T-helper 1 cell treated with Interleukin-12 subunit alpha and Interleukin-12 subunit beta and Interleukin-4 antibody, amounts not matched to agents 30 μg/mL and 1 μg/mL, for 36 hours (primary cell): ENCODE measurements around the gene ELP5.

Source experiments
- H3K27ac Mint-ChIP-seq: one replicate; pipeline ENCODE4 v1.8.0; 2021; ENCODE audit warnings: mild to moderate bottlenecking, mixed read lengths
- H3K27me3 Mint-ChIP-seq: one replicate; pipeline ENCODE4 v1.8.0; 2021; ENCODE audit warnings: low read depth, mixed read lengths
- H3K36me3 Mint-ChIP-seq: one replicate; pipeline ENCODE4 v1.8.0; 2021; ENCODE audit warnings: low read depth, mixed read lengths
- H3K4me1 Mint-ChIP-seq: one replicate; pipeline ENCODE4 v1.8.0; 2021; ENCODE audit warnings: low read depth, mixed read lengths
- H3K4me3 Mint-ChIP-seq: one replicate; pipeline ENCODE4 v1.8.0; 2021; ENCODE audit warnings: mild to moderate bottlenecking, moderate library complexity, mixed read lengths
- H3K9me3 Mint-ChIP-seq: one replicate; pipeline ENCODE4 v1.8.0; 2021; ENCODE audit warnings: mixed read lengths

Gene ELP5

DNA sequence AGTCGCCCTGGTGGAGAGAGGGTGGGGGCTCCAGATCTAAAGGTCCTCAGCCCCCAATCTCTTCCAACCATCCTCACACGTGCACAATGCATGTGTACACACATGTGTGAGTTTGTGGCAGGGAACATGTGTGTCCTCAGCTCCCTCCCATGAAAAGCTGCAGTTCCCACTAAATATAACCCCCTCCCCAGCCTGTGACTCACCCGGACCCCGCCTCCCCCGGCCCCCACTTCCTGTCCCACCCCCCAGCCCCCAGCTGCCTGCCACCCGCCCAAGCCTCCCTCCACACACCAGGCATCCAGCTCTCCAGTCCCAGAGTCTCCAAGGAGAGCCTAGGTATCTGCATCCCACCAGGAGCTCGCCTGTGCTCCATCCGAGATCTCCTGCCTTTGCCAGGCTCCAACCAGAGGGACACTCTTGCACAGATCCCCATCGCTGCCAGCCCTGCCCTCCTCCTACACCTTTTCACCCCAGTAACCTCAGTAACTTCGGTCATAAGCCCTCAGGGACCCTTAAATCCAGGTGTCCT is 36.3 kb upstream of the ELP5 start:
- peaks cover 61% of the 10 kb centered on the region for H3K4me1 Mint-ChIP-seq
- H3K9me3 Mint-ChIP-seq, result no peaks in the 10 kb centered on the region
- peaks cover under 1% of the 10 kb centered on the region for H3K36me3 Mint-ChIP-seq
- peaks cover 15% of the 10 kb centered on the region for H3K27me3 Mint-ChIP-seq
- peak overlapping the region; percentile 58 for H3K4me3 Mint-ChIP-seq
- peak overlapping the region; percentile 26 for H3K27ac Mint-ChIP-seq

DNA sequence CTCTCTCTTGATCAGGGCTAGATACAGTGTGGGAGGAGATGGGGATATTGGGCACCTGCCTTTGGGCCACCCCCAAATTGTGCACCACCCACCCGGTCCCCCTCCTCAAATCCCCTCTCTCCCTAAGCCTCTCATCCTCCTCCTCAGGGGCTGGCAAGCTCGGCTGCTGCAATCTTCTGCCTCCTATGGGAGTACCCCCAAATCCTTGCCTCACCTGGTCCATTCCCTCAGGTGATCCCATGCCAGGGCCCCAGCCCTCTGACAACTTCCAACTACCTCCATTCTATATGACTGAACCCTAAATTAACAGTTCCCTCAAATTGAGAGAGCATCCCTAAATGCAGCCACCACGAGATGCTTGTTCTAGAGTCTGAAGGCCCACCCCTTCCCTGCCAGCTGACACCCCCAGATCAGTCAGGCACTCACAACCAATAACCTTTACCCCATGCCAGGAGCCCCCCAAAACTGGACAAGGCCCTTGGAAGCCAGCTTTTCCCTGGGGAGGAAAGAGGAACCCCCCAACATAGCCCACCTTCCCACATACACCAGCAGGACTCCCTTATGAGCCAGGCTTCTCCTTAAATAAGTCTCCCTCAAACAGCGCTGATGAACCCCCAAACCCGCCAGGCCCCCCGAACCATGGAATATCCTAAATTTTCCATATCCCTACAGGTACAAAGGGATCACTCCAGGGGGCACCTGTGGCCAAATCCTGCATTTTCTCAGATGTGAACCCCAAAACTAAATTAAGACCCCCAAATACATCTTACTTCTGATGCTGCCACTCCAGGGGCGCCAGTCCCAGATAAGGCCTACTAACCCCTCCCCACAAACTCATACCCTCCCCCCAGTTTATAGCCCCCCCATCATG is 35.5 kb upstream of the ELP5 start:
- peaks cover 15% of the 10 kb centered on the region for H3K27me3 Mint-ChIP-seq
- H3K27ac Mint-ChIP-seq, result peak overlapping the region; percentile 39
- H3K4me3 Mint-ChIP-seq, result peak overlapping the region; percentile 58
- H3K9me3 Mint-ChIP-seq, result no peaks in the 10 kb centered on the region
- peaks cover 67% of the 10 kb centered on the region for H3K4me1 Mint-ChIP-seq
- H3K36me3 Mint-ChIP-seq, result peaks cover 3% of the 10 kb centered on the region

- H3K27me3 Mint-ChIP-seq, result peaks cover 9% of the 10 kb centered on the region
- peaks cover 65% of the 10 kb centered on the region for H3K4me1 Mint-ChIP-seq
- peak overlapping the region; percentile 82 for H3K27ac Mint-ChIP-seq
- H3K9me3 Mint-ChIP-seq, result no peaks in the 10 kb centered on the region
- H3K4me3 Mint-ChIP-seq, result peak overlapping the region; percentile 82
- peaks cover 4% of the 10 kb centered on the region for H3K36me3 Mint-ChIP-seq
Observed at GRCh38 chr17:7217113-7217987, 34.7 kb upstream of the ELP5 start.

- Mint-ChIP-seq H3K4me3 (peak overlapping the region; percentile 82), H3K27ac (peak overlapping the region; percentile 82), H3K27me3 (peaks cover 6% of the 10 kb centered on the region), H3K9me3 (no peaks in the 10 kb centered on the region), H3K4me1 (peaks cover 63% of the 10 kb centered on the region), H3K36me3 (peaks cover 4% of the 10 kb centered on the region)
Observed at GRCh38 chr17:7218166-7218565, 33.8 kb upstream of the ELP5 start.

- peaks cover 9% of the 10 kb centered on the region for H3K36me3 Mint-ChIP-seq
- H3K9me3 Mint-ChIP-seq, result no peaks in the 10 kb centered on the region
- H3K27me3 Mint-ChIP-seq, result no peaks in the 10 kb centered on the region
- peak overlapping the region; percentile 96 for H3K4me3 Mint-ChIP-seq
- peaks cover 58% of the 10 kb centered on the region for H3K4me1 Mint-ChIP-seq
- peak overlapping the region; percentile 64 for H3K27ac Mint-ChIP-seq
Observed at GRCh38 chr17:7218758-7219157, 33.3 kb upstream of the ELP5 start.

DNA sequence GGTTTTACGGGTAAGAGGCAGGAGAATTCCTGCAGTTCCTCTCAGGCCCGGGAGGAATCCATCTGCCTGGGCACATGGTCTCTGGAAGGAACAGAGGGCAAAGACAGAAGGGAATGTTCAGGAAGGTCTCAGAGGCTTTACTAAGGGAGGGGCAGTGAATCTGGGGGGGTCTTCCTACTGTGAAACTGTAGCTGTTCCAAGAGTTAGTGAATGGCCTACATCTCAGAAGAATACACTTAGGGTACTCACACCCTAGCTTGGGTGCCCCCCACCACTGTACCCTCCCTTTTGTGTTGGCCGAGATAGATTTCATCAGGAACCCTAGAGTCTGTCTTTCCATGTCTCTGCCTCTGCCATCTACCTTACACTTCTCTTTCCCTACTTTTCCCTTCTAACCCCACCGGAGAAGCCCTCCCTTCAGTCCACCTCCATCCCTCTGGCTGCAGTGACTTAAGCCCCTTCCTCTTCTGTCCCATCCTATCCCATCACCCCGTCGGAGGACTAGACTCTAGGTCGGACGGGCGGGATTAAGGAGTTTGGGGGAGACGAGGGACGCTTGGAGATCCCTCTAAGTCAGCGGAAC is 32.7 kb upstream of the ELP5 start:
- H3K4me3 Mint-ChIP-seq, result peak overlapping the region; percentile 96
- H3K27me3 Mint-ChIP-seq, result no peaks in the 10 kb centered on the region
- no peaks in the 10 kb centered on the region for H3K9me3 Mint-ChIP-seq
- peaks cover 55% of the 10 kb centered on the region for H3K4me1 Mint-ChIP-seq
- peak overlapping the region; percentile 95 for H3K27ac Mint-ChIP-seq
- H3K36me3 Mint-ChIP-seq, result peaks cover 13% of the 10 kb centered on the region

DNA sequence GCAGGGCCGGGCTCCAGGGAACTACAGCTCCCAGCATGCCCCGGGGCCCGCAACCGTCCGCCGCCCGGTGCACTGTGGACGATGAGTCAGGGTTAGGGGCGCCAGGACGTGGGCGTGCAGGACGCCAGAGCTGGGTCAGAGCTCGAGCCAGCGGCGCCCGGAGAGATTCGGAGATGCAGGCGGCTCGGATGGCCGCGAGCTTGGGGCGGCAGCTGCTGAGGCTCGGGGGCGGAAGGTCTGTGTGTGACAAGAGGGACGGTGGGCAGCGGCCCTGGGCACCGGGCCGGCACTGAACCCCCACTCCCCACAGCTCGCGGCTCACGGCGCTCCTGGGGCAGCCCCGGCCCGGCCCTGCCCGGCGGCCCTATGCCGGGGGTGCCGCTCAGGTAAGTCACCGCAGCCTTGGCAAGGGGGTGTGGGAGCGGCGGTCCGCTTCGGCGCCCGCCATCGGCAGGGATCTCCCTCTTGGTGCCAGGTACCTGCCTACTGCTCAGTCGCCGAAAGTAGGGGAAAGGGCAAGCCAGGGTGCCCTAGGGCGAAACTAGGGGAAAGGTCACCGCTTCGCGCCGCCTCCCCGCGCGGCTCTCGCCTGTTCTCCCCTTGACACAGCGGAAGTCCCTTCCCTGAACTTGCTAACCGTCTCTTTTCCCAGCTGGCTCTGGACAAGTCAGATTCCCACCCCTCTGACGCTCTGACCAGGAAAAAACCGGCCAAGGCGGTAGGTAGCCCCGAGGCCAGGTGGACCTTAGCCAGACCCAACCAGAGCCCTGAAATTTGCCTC is 32.0 kb upstream of the ELP5 start, which contains the start of the genes ACADVL and DLG4:
Gene ACADVL (plus strand): TSS at position 127 of the 781 bp plus-strand sequence. CDS start 47 bp downstream, at position 174.
Gene DLG4 (minus strand): TSS at position 25 of the 781 bp plus-strand sequence.
- Mint-ChIP-seq H3K4me3 (peak within 1 kb of the TSS; percentile 96), H3K36me3 (peaks cover 13% of the 10 kb centered on the region)

GRCh38 chr17:7220593-7221277 is 31.3 kb upstream of the ELP5 start:
- peaks cover 15% of the 10 kb centered on the region for H3K36me3 Mint-ChIP-seq
- peak overlapping the region; percentile 96 for H3K4me3 Mint-ChIP-seq
- no peaks in the 10 kb centered on the region for H3K9me3 Mint-ChIP-seq
- peaks cover 44% of the 10 kb centered on the region for H3K4me1 Mint-ChIP-seq
- H3K27me3 Mint-ChIP-seq, result no peaks in the 10 kb centered on the region
- peak overlapping the region; percentile 91 for H3K27ac Mint-ChIP-seq

More for the DNA sequence above, 32.0 kb upstream of the ELP5 start, which contains the start of the genes ACADVL and DLG4:
- Mint-ChIP-seq H3K9me3 (no peaks in the 10 kb centered on the region), H3K4me1 (peaks cover 50% of the 10 kb centered on the region), H3K27me3 (no peaks in the 10 kb centered on the region), H3K27ac (peak within 1 kb of the TSS; percentile 95)

- Mint-ChIP-seq H3K27ac (peak overlapping the region; percentile 91), H3K27me3 (no peaks in the 10 kb centered on the region), H3K4me3 (peak overlapping the region; percentile 96)
Observed at GRCh38 chr17:7221278-7222092, 30.5 kb upstream of the ELP5 start.

GRCh38 chr17:7222093-7222971 is 29.7 kb upstream of the ELP5 start:
- Mint-ChIP-seq H3K4me3 (no peak overlapping the region), H3K27ac (no peak overlapping the region), H3K36me3 (peaks cover 15% of the 10 kb centered on the region), H3K4me1 (peaks cover 33% of the 10 kb centered on the region), H3K9me3 (no peaks in the 10 kb centered on the region), H3K27me3 (no peaks in the 10 kb centered on the region)

More at GRCh38 chr17:7221278-7222092, 30.5 kb upstream of the ELP5 start:
- Mint-ChIP-seq H3K4me1 (peaks cover 37% of the 10 kb centered on the region), H3K36me3 (peaks cover 15% of the 10 kb centered on the region), H3K9me3 (no peaks in the 10 kb centered on the region)

DNA sequence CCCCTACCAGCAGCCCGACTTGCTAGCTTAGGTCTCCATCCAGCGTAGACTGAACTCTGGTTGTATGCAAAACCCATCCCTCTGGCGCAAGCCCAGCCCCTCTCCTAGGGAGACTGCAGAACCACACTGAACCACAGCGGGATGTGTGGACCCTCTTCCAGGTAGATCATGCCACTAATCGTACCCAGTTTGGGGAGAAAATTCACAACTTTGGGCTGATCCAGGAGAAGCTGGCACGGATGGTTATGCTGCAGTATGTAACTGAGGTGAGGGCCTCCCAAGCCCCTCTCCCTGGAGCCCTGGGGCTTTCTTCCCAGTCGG is 29.1 kb upstream of the ELP5 start:
- Mint-ChIP-seq H3K27me3 (no peaks in the 10 kb centered on the region), H3K36me3 (peaks cover 16% of the 10 kb centered on the region), H3K27ac (no peak overlapping the region), H3K4me3 (no peak overlapping the region), H3K9me3 (no peaks in the 10 kb centered on the region), H3K4me1 (peaks cover 29% of the 10 kb centered on the region)

DNA sequence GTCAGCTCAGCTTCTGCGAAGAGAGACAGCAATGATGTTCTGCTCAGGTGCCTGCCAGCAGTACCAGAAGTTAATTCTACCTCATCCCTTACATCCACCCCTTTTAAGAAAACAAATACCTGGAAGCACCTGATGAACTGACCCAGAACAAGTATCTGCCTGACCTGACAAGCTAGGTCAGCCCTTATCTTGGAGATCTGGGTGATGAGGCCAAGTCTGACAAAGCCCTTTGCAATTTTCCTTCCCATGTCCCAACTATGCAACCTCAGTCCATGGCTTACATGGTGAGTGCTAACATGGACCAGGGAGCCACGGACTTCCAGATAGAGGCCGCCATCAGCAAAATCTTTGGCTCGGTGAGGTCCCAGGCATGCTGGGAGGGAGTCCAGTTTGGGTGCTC is 28.6 kb upstream of the ELP5 start:
- Mint-ChIP-seq H3K4me3 (no peak overlapping the region), H3K4me1 (peaks cover 29% of the 10 kb centered on the region), H3K27ac (no peak overlapping the region), H3K9me3 (no peaks in the 10 kb centered on the region), H3K27me3 (no peaks in the 10 kb centered on the region), H3K36me3 (peaks cover 20% of the 10 kb centered on the region)
